Stomach (tissue), 19 donors: ENCODE data around the gene NKIRAS1. TPM values are rescaled to one million over a fixed set of nuclear protein-coding genes. Genes with fewer than 3 reads are reported as not detected.

Source experiments
- DNase-seq, 2 donors: peaks; one replicate each; pipeline versions ENCODE4 v3.0.0 to v3.0.0-alpha.2; 2013 to 2019
- H3K27ac ChIP-seq, 5 donors: fragments of 200-600 bp in 4 of 5; sonication (generic) in 4 of 5; one replicate each; pipeline ENCODE4 v1.5.1; 2013 to 2019; ENCODE audit warnings: mild to moderate bottlenecking in 1 of 5, moderate library complexity in 1 of 5
- H3K27me3 ChIP-seq, 3 donors: fragments of 200-600 bp; sonication (generic); one replicate each; pipeline ENCODE4 v1.5.1; 2017 to 2019; ENCODE audit warnings: mixed run types in 1 of 3
- H3K36me3 ChIP-seq, 4 donors: fragments of 200-600 bp; sonication (generic); 1 replicate in 3 of 4; 2 replicates in 1 of 4; pipeline ENCODE4 v1.5.1; 2016 to 2019
- H3K4me1 ChIP-seq, 4 donors: fragments of 200-600 bp; sonication (generic); one replicate each; pipeline ENCODE4 v1.5.1; 2016 to 2019
- H3K4me3 ChIP-seq, 4 donors: fragments of 200-600 bp; sonication (generic) in 3 of 4; one replicate each; pipeline ENCODE4 v1.5.1; 2016 to 2019; ENCODE audit warnings: mild to moderate bottlenecking in 1 of 4
- H3K9me3 ChIP-seq, 4 donors: fragments of 200-600 bp; sonication (generic); one replicate each; pipeline ENCODE4 v1.5.1; 2016 to 2019
- EP300 ChIP-seq: sonication (generic); formaldehyde crosslinking; IDR thresholded peaks from one replicate; pipeline ENCODE4 v1.6.1; 2017; ENCODE audit warnings: antibody characterized with exemption
- POLR2A ChIP-seq, 4 donors: fragments of 450-650 bp; IDR thresholded peaks; one replicate each; pipeline ENCODE4 v1.6.1; 2016; ENCODE audit warnings: antibody characterized with exemption in 4 of 4, control low read depth in 2 of 4, mild to moderate bottlenecking in 1 of 4, moderate library complexity in 1 of 4
- POLR2AphosphoS5 ChIP-seq, 3 donors: sonication (generic); formaldehyde crosslinking; IDR thresholded peaks; one replicate each; pipeline ENCODE4 v1.6.1; 2016; ENCODE audit warnings: antibody characterized with exemption in 3 of 3
- WGBS, 5 donors: extraction: QIAGEN DNeasy Blood & Tissue Kit in 3 of 5; methylation state at CpG; one replicate each; pipeline versions ENCODE4 v1.1.5 to v1.1.7; 2013 to 2018; 5-methylcytosine and 5-hydroxymethylcytosine counted together
- intact Hi-C: fragments of 100-400 bp; cut with DNase I; formaldehyde crosslinking; loops from one replicate; pipeline ENCODE4 v1.15.1; 2023; ENCODE audit warnings: low total_unique reads
- long read RNA-seq, 10 donors: transcript quantifications; one replicate each; lab custom pipeline, GENCODE V29; 2026
- polyA plus RNA-seq, 3 donors: library from polyadenylated mRNA; stranded (reverse); fragments of 200-250 nt; gene quantifications; one replicate each; pipeline ENCODE4 v1.2.3, GENCODE V29; 2013
- total RNA-seq, 5 donors: library from RNA; depleted of rRNA; stranded (reverse); fragments of >200 nt; gene quantifications; one replicate each; pipeline versions ENCODE4 v1.1.0 to v1.2.3, GENCODE V29; 2014 to 2016
- TF ChIP-seq, protein P1 (sequence below), 7 experiments: fragments of 450-650 bp in 4 of 7; fragments of 200-600 bp in 3 of 7; sonication (generic) in 3 of 7; IDR thresholded peaks; one replicate each; pipeline ENCODE4 v1.5.1; 2016 to 2019; ENCODE audit warnings: antibody characterized with exemption in 7 of 7, control low read depth in 2 of 7, mild to moderate bottlenecking in 1 of 7
- donor health status: healthy with polysubstance abuse.
- donor health status: Bipolar disorder and iron deficiency.
- donor health status: healthy.

Gene NKIRAS1
- total RNA-seq (10 to 100 TPM in 2 of 5 donors, 1 to 10 TPM in 1, under 1 TPM in 1, not detected in 1; 0.87 to 18.3 (median 8.9) TPM), polyA plus RNA-seq (1 to 10 TPM; 5.9 to 9.6 (median 7.6) TPM)
- long read RNA-seq, donor 1, partial matches to known transcripts: 373 of 1,000 reads
- long read RNA-seq, donor 1, other reads (novel, unspliced or antisense): 626 of 1,000 reads
- long read RNA-seq, donor 2: 0 reads
- long read RNA-seq, donor 3, partial matches to known transcripts: 607 of 1,171 reads
- long read RNA-seq, donor 3, other reads (novel, unspliced or antisense): 562 of 1,171 reads
- long read RNA-seq, donor 4, partial matches to known transcripts: 202 of 231 reads
- long read RNA-seq, donor 4, other reads (novel, unspliced or antisense): 29 of 231 reads
- long read RNA-seq, donor 5, partial matches to known transcripts: 1,291 of 1,502 reads
- long read RNA-seq, donor 5, other reads (novel, unspliced or antisense): 209 of 1,502 reads
- long read RNA-seq, donor 6: 0 reads
- long read RNA-seq, donor 7, partial matches to known transcripts: 0 of 3 reads
- long read RNA-seq, donor 7, other reads (novel, unspliced or antisense): 0 of 3 reads
- long read RNA-seq, donor 8, partial matches to known transcripts: 0 of 3 reads
- long read RNA-seq, donor 8, other reads (novel, unspliced or antisense): 0 of 3 reads
- long read RNA-seq, donor 9, partial matches to known transcripts: 0 of 3 reads
- long read RNA-seq, donor 9, other reads (novel, unspliced or antisense): 0 of 3 reads
- long read RNA-seq, donor 10, partial matches to known transcripts: 93 of 93 reads
- long read RNA-seq, donor 10, other reads (novel, unspliced or antisense): 0 of 93 reads

DNA sequence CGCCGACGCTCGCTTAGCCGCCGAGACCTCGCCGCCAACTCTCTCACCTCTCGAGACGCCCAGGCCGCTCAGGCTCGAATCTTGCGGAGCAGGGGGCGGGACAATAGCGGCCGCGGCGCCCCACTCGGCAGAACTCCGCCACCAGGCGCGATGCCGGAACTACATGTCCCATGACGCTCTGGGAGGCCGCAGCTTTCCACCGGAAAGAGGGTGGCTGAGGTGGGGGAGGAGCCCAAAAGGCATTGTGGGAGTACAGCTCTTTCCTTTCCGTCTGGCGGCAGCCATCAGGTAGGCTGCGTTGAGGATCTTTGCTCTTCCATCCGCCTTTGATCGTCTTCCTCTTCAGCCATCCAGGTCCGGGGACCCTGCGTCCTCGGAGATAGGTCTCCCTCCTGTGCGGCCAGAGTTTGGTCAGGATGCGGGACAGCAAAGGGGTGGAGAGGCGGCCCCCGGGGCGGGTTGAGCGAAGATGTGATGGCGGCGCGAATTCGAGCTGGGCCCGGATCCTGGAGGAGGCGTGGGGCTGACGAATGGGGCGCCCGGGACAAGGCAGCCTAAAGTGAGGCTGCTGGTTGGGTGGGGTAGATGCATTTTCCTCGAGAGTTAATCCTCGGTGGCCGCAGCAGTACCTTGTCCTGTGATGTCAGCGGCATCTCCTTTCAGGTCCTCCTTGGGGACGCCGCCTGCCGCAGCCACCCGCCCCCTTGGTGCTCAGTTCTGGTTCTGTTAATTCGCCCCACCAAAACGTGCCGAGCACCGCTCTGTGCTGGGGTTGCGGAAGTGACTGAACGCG, at the start of gene NKIRAS1, which contains the start of gene RPL15:
Gene NKIRAS1 (minus strand): TSS at position 105 of the 793 bp plus-strand sequence. CDS start 6,086 bp downstream, outside the sequence.
Gene RPL15 (plus strand): TSS at position 247 of the 793 bp plus-strand sequence. CDS start 728 bp downstream, outside the sequence.
- Histone ChIP-seq H3K9me3 (no peaks in the 10 kb centered on the region), H3K36me3 (peaks cover 17 to 42% (median 39%) of the 10 kb centered on the region in 4 donors), H3K27ac (peak within 1 kb of the TSS; percentile 93 to 97 (median 96)), H3K4me1 (peaks cover 27 to 67% (median 53%) of the 10 kb centered on the region in 4 donors), H3K27me3 (no peaks in the 10 kb centered on the region), H3K4me3 (peak within 1 kb of the TSS; percentile 79 to 98 (median 85))
- 0% methylated on average over 45 to 64 of the region's 64 CpGs for WGBS, 5 donors
- intact Hi-C loops: no loop called here
- TF ChIP-seq EP300: peak; percentile 24
- peak; percentile 99 to 100 (median 100) for TF ChIP-seq POLR2AphosphoS5 (IDR thresholded peaks at IDR 0.05)
- TF ChIP-seq POLR2A (IDR thresholded peaks at IDR 0.05): peak in 2 of 4 donors; percentile 87 to 94
- TF ChIP-seq, protein P1, sequence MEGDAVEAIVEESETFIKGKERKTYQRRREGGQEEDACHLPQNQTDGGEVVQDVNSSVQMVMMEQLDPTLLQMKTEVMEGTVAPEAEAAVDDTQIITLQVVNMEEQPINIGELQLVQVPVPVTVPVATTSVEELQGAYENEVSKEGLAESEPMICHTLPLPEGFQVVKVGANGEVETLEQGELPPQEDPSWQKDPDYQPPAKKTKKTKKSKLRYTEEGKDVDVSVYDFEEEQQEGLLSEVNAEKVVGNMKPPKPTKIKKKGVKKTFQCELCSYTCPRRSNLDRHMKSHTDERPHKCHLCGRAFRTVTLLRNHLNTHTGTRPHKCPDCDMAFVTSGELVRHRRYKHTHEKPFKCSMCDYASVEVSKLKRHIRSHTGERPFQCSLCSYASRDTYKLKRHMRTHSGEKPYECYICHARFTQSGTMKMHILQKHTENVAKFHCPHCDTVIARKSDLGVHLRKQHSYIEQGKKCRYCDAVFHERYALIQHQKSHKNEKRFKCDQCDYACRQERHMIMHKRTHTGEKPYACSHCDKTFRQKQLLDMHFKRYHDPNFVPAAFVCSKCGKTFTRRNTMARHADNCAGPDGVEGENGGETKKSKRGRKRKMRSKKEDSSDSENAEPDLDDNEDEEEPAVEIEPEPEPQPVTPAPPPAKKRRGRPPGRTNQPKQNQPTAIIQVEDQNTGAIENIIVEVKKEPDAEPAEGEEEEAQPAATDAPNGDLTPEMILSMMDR (IDR thresholded peaks at IDR 0.05): peak in 6 of 7 experiments; percentile 54 to 89 (median 78)
- peak; percentile 97 to 99 for DNase-seq

DNA sequence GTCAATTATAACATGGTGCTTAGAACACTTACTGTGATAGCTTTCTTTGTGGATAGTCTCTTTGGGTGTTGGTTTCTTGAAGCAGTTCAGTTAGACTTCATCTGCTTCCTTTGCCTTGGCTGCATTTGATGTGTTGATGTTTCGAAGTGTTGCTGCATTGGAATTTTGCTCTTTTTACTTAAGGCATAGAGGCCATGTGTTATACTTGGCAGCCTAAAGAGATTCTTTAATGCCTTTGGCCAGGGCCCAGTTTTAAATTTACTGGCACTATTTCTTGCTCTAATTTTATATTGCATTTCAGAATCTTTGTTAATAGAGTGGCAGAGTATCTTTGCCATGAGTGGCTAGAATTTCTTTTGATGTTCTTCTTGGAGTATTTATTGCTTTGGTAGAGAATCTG, 49.5 kb upstream of the NKIRAS1 start:
- H3K9me3 ChIP-seq: no peaks in the 10 kb centered on the region
- intact Hi-C loops: no loop called here
- 60 to 74% (median 68%) methylated on average over 1 of the region's 1 CpG for WGBS, 5 donors

DNA sequence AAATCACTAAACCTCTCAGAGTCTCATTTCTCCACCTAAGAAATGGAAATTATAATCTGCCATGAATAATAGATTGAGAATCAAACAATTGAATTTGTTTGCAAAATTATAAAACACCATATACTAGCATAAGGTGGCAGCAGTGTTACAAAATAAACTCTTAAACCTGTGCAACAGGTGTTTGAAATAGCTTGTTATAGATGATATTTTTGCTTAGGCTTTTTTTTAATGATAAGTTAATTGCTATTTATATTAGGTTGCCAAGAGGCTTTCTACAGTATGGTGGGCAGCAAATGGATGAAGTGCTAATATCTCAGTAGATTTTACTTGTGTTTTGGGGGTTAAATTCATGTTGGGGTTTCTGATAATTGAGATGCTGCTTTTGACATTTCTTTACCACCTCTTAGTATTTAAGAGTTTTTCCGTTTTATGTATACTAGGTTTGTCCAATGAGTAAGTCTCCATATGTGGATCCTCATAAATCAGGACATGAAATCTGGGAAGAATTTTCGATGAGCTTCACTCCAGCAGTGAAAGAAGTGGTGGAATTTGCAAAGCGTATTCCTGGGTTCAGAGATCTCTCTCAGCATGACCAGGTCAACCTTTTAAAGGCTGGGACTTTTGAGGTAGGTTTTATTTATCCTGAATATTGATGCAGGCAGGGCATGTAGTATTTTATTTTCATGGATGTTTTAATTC, 47.9 kb upstream of the NKIRAS1 start:
- H3K36me3 ChIP-seq: peaks cover 22 to 97% (median 78%) of the 10 kb centered on the region in 4 donors
- H3K27me3 ChIP-seq: no peaks in the 10 kb centered on the region
- peaks cover 0 to 58% (median 20%) of the 10 kb centered on the region in 4 donors for H3K4me1 ChIP-seq
- H3K27ac ChIP-seq: no peak overlapping the region
- 80 to 93% (median 86%) methylated on average over 3 of the region's 3 CpGs for WGBS, 5 donors
- no peak for DNase-seq
- TF ChIP-seq, protein P1 (IDR thresholded peaks at IDR 0.05): no peak
- no peak for TF ChIP-seq EP300
- TF ChIP-seq POLR2AphosphoS5 (IDR thresholded peaks at IDR 0.05): no peak
- TF ChIP-seq POLR2A (IDR thresholded peaks at IDR 0.05): no peak
- no peak overlapping the region for H3K4me3 ChIP-seq
- intact Hi-C loops: no loop called here
- no peaks in the 10 kb centered on the region for H3K9me3 ChIP-seq

More for the DNA sequence above, 49.5 kb upstream of the NKIRAS1 start:
- H3K36me3 ChIP-seq: peaks cover 22 to 91% (median 81%) of the 10 kb centered on the region in 4 donors
- peak in 1 of 2 donors; percentile 68 for DNase-seq
- H3K27ac ChIP-seq: no peak overlapping the region
- TF ChIP-seq EP300: no peak
- no peak for TF ChIP-seq POLR2AphosphoS5 (IDR thresholded peaks at IDR 0.05)
- no peak for TF ChIP-seq POLR2A (IDR thresholded peaks at IDR 0.05)
- TF ChIP-seq, protein P1 (IDR thresholded peaks at IDR 0.05): no peak
- H3K4me3 ChIP-seq: no peak overlapping the region
- peaks cover 0 to 44% (median 8%) of the 10 kb centered on the region in 4 donors for H3K4me1 ChIP-seq
- H3K27me3 ChIP-seq: no peaks in the 10 kb centered on the region
